SU-DHL-6 (cell line): Measurements from ENCODE around the gene SLC12A7.

Experiments used
- H2AFZ ChIP-seq: fragments of 200-600 bp; sonication (generic); 2 replicates; pipeline ENCODE4 v1.6.1; 2014; ENCODE audit warnings: low read depth, mild to moderate bottlenecking, moderate library complexity, mixed read lengths, antibody characterized with exemption, low read length; ENCODE audit not compliant: severe bottlenecking
- H3F3A ChIP-seq: fragments of 200-600 bp; shearing (Covaris generic); 2 replicates; pipeline ENCODE4 v1.6.0; 2016; ENCODE audit warnings: antibody characterized with exemption, mild to moderate bottlenecking; ENCODE audit not compliant: insufficient read depth
- H3K27ac ChIP-seq: fragments of 200-600 bp; sonication (generic); 2 replicates; pipeline ENCODE4 v1.5.1; 2016; ENCODE audit warnings: low read depth, mild to moderate bottlenecking, low read length, moderate library complexity, mixed read lengths
- H3K27me3 ChIP-seq: fragments of 200-600 bp; sonication (generic), shearing (Covaris generic); 2 replicates; pipeline ENCODE4 v1.6.0; 2014; ENCODE audit warnings: mild to moderate bottlenecking, low read length
- H3K36me3 ChIP-seq: fragments of 200-600 bp; sonication (generic); 2 replicates; pipeline ENCODE4 v1.6.1; 2014; ENCODE audit warnings: mild to moderate bottlenecking, low read length, mixed read lengths
- H3K4me2 ChIP-seq: fragments of 300-600, 200-600 bp; shearing (Covaris generic), sonication (generic); 2 replicates; pipeline ENCODE4 v1.6.0; 2014; ENCODE audit warnings: low read length, low read depth, mild to moderate bottlenecking; ENCODE audit not compliant: poor library complexity, severe bottlenecking
- H3K4me3 ChIP-seq: fragments of 200-600 bp; sonication (generic); 2 replicates; pipeline ENCODE4 v1.5.1; 2014; ENCODE audit warnings: antibody characterized with exemption, low read length, mild to moderate bottlenecking, mixed read lengths; ENCODE audit not compliant: insufficient read depth, poor library complexity, severe bottlenecking
- H3K79me2 ChIP-seq: fragments of 200-600 bp; sonication (generic); 2 replicates; pipeline ENCODE4 v1.6.1; 2014; ENCODE audit warnings: mild to moderate bottlenecking, low read length, moderate library complexity; ENCODE audit not compliant: insufficient read depth
- H3K9ac ChIP-seq: fragments of 200-600 bp; sonication (generic); 2 replicates; pipeline ENCODE4 v1.7.0; 2014; ENCODE audit warnings: mild to moderate bottlenecking, low read length
- H3K9me2 ChIP-seq: fragments of 200-600 bp; sonication (generic); replicated peaks from 2 replicates; pipeline ENCODE4 v1.6.1; 2014; ENCODE audit warnings: low read length; ENCODE audit not compliant: insufficient read depth
- H3K9me3 ChIP-seq: fragments of 200-600 bp; sonication (generic); 2 replicates; pipeline ENCODE4 v1.6.1; 2014; ENCODE audit warnings: low read length, mixed read lengths; ENCODE audit not compliant: insufficient read depth
- H4K20me1 ChIP-seq: fragments of 200-600 bp; sonication (generic); 2 replicates; pipeline ENCODE4 v1.6.1; 2014; ENCODE audit warnings: low read depth, mild to moderate bottlenecking, antibody characterized with exemption, low read length, moderate library complexity, mixed read lengths
- EZH2phosphoT487 ChIP-seq: fragments of 200-600 bp; sonication (generic), shearing (Covaris generic); conservative IDR thresholded peaks from 2 replicates; pipeline ENCODE4 v1.6.1; 2018; ENCODE audit warnings: mild to moderate bottlenecking, antibody characterized with exemption, low read length, moderate library complexity, mixed read lengths
- TF ChIP-seq, protein P1 (sequence below): fragments of 200-600 bp; sonication (generic); IDR thresholded peaks from one replicate; pipeline ENCODE4 v1.5.1; 2017; ENCODE audit warnings: antibody characterized with exemption, mild to moderate bottlenecking, low read length, moderate library complexity; ENCODE audit not compliant: insufficient read depth, poor library complexity, severe bottlenecking

Gene SLC12A7

DNA sequence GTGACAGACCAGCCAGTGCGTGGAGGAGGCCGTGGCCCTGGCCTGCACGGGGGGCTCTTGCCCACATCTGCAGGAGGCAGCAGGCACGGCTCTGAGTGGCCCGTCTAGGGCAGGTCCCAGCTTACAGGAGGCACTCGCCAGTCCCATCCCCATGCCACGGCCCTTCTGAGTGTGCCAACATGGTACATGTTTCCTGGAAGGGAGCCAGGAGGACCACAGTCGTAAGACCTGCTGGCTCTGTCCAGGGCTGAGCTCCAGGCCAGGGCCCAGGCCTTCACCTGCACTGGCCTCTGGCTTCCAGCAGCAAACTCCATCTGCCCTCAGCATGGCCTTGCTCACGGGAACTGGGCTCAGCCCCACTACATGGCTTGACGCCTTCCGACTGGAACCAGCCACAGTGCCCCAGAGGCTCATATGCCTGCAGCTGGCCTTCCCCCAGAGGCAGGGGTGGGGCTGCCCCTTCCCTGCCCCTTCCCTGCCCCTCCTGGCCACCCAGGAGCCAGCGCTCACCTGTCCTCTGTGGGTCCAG is 99.5 kb downstream of the SLC12A7 start:
- Histone ChIP-seq H3K9me3 (no peaks in the 10 kb centered on the region), H3K27ac (no peak overlapping the region), H4K20me1 (no peaks in the 10 kb centered on the region), H3K9ac (no peak overlapping the region), H3K4me3 (no peak overlapping the region), H3K79me2 (no peaks in the 10 kb centered on the region), H3K36me3 (no peaks in the 10 kb centered on the region), H3F3A (no peaks in the 10 kb centered on the region), H3K9me2 (no peaks in the 10 kb centered on the region), H3K27me3 (no peaks in the 10 kb centered on the region), H3K4me2 (no peak overlapping the region), H2AFZ (no peak overlapping the region)
- TF ChIP-seq EZH2phosphoT487, result no peak
- TF ChIP-seq, protein P1, sequence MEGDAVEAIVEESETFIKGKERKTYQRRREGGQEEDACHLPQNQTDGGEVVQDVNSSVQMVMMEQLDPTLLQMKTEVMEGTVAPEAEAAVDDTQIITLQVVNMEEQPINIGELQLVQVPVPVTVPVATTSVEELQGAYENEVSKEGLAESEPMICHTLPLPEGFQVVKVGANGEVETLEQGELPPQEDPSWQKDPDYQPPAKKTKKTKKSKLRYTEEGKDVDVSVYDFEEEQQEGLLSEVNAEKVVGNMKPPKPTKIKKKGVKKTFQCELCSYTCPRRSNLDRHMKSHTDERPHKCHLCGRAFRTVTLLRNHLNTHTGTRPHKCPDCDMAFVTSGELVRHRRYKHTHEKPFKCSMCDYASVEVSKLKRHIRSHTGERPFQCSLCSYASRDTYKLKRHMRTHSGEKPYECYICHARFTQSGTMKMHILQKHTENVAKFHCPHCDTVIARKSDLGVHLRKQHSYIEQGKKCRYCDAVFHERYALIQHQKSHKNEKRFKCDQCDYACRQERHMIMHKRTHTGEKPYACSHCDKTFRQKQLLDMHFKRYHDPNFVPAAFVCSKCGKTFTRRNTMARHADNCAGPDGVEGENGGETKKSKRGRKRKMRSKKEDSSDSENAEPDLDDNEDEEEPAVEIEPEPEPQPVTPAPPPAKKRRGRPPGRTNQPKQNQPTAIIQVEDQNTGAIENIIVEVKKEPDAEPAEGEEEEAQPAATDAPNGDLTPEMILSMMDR, result no peak

DNA sequence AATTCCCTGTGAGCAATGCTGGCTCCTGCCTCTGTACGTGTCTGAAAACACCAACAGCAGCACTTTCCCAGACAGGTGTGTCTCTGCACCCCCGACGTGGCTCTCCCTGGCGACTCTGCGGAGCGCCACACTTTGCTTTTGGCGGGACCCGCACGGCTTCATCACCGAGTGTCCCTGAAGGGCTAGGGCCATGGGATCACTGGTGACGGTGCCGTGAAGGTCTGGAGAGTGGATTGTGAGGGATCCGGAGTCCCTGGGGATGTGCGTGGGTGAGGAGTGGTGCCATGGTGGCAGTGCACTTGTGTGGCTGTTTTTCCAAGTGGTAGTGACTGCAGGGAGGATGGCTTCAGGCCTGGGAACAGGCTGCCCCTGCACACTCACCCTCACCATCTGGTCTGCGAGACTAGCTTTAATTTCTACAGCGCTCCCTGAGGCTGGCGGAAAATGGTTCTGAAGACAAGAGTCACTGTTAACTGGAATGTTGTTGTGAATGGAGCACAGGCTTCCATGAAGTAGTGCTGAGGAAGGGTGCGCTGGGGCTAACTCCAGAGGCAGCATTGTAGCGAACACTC is 100.0 kb downstream of the SLC12A7 start:
- Histone ChIP-seq H3K9me2 (no peaks in the 10 kb centered on the region), H3K27ac (no peak overlapping the region), H3K4me2 (no peak overlapping the region), H2AFZ (no peak overlapping the region), H3K9me3 (no peaks in the 10 kb centered on the region), H3F3A (no peaks in the 10 kb centered on the region), H4K20me1 (no peaks in the 10 kb centered on the region), H3K36me3 (no peaks in the 10 kb centered on the region), H3K27me3 (no peaks in the 10 kb centered on the region), H3K79me2 (no peaks in the 10 kb centered on the region), H3K4me3 (no peak overlapping the region), H3K9ac (no peak overlapping the region)
- TF ChIP-seq, protein P1, result no peak
- TF ChIP-seq EZH2phosphoT487, result no peak

DNA sequence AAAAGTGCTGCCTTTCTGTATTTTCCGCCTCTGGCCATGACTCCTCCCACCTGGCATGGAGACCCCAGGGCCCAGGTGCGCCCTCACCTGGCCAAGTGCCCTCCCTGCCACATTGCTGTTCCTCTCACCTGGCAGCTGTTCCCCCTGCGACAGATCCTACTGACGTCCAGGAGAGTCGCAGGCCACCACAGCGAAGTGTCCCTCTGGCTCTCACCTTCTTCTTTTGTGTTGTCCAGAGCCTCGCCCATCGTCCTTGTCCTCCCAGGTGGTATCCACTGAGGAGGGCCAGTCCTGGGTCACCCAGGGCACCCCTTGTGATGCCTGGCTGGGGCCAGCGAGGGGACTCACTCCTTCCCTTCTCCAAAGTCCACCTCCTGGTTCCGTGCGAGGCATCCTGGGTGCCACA is 100.6 kb downstream of the SLC12A7 start:
- no peaks in the 10 kb centered on the region for H3K9me3 ChIP-seq
- no peaks in the 10 kb centered on the region for H3K79me2 ChIP-seq
- H3K27ac ChIP-seq, result no peak overlapping the region
- TF ChIP-seq, protein P1, result peak; percentile 53
- no peak for TF ChIP-seq EZH2phosphoT487
- no peak overlapping the region for H2AFZ ChIP-seq
- H3K9me2 ChIP-seq, result no peaks in the 10 kb centered on the region
- H3K4me2 ChIP-seq, result no peak overlapping the region
- no peaks in the 10 kb centered on the region for H3F3A ChIP-seq
- no peaks in the 10 kb centered on the region for H3K27me3 ChIP-seq
- H3K4me3 ChIP-seq, result no peak overlapping the region
- no peak overlapping the region for H3K9ac ChIP-seq
- H3K36me3 ChIP-seq, result no peaks in the 10 kb centered on the region
- H4K20me1 ChIP-seq, result no peaks in the 10 kb centered on the region
